ENCODE measurements around the gene SAT1.

Gene SAT1

DNA sequence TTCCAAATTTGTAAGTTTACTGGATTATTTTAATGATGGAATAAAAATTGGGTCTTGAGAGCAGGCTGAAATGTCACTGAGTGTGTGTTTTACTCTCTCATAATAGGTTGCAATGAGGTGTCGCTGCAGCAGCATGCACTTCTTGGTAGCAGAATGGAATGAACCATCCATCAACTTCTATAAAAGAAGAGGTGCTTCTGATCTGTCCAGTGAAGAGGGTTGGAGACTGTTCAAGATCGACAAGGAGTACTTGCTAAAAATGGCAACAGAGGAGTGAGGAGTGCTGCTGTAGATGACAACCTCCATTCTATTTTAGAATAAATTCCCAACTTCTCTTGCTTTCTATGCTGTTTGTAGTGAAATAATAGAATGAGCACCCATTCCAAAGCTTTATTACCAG lies 2.6 kb downstream of the SAT1 start:
- TF ChIP-seq, protein P1, sequence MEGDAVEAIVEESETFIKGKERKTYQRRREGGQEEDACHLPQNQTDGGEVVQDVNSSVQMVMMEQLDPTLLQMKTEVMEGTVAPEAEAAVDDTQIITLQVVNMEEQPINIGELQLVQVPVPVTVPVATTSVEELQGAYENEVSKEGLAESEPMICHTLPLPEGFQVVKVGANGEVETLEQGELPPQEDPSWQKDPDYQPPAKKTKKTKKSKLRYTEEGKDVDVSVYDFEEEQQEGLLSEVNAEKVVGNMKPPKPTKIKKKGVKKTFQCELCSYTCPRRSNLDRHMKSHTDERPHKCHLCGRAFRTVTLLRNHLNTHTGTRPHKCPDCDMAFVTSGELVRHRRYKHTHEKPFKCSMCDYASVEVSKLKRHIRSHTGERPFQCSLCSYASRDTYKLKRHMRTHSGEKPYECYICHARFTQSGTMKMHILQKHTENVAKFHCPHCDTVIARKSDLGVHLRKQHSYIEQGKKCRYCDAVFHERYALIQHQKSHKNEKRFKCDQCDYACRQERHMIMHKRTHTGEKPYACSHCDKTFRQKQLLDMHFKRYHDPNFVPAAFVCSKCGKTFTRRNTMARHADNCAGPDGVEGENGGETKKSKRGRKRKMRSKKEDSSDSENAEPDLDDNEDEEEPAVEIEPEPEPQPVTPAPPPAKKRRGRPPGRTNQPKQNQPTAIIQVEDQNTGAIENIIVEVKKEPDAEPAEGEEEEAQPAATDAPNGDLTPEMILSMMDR (IDR thresholded peaks at IDR 0.05; ENCODE audit: borderline replicate concordance, control extremely low read depth, extremely low read depth, insufficient read depth, missing control alignments) = no peak
- DNase-seq (ENCODE audit: low spot score) = no peak
- in situ Hi-C loops (cut with MboI; ENCODE audit: low sequenced_read_pairs, unreplicated experiment) = no loop called here

DNA sequence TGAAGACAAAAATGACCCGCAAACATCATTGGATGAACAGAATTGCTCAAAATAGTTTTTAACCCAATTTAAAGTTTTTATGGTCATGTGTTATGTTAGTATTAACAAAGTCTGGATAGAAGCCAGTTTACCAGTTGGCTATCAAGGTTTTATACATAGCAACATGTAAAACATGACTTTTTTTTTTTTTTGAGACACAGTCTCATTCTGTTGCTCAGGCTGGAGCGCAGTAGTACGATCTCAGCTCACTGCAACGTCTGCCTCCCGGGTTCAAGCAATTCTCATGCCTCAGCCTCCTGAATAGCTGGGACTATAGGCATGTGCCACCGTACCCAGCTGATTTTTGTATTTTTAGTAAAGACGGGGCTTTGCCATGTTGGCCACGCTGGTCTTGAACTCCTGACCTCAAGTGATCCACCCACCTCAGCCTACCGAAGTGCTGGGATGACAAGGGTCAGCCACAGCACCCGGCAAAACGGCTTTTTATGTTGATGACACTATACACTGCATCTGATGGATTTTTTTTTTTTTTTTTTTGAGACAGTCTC lies 3.4 kb downstream of the SAT1 start:
- TF ChIP-seq, protein P1 (IDR thresholded peaks at IDR 0.05; ENCODE audit: borderline replicate concordance, control extremely low read depth, extremely low read depth, insufficient read depth, missing control alignments) = no peak
- in situ Hi-C loops (cut with MboI; ENCODE audit: low sequenced_read_pairs, unreplicated experiment) = no loop called here
- no peak for DNase-seq (ENCODE audit: low spot score)

GRCh38 chrX:23787745-23788118 lies 4.8 kb downstream of the SAT1 start:
- TF ChIP-seq, protein P1 (IDR thresholded peaks at IDR 0.05; ENCODE audit: borderline replicate concordance, control extremely low read depth, extremely low read depth, insufficient read depth, missing control alignments) = no peak
- in situ Hi-C loops (cut with MboI; ENCODE audit: low sequenced_read_pairs, unreplicated experiment) = no loop called here
- no peak for DNase-seq (ENCODE audit: low spot score)

- no peak for DNase-seq (ENCODE audit: low spot score)
Observed at GRCh38 chrX:23788521-23788920, 5.5 kb downstream of the SAT1 start.

DNA sequence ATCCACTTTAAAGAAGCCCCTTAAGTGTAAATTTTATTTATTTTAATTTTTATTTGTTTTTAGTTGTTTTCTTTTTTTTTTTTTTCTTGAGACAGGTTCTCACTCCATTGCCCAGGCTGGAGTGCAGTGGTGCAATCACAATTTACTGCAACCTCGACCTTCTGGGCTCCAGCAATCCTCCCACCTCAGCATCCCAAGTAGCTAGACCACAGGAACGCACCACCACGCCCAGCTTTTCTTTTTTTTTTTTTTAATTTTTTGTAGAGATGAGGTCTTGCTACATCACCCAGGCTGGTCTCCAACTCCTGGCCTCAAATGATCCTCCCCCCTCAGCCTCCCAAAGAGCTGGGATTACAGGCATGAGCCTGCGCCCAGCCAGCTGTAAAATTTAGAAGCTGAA lies 6.0 kb downstream of the SAT1 start:
- DNase-seq (ENCODE audit: low spot score) = no peak
- in situ Hi-C loops (cut with MboI; ENCODE audit: low sequenced_read_pairs, unreplicated experiment) = no loop called here
- TF ChIP-seq, protein P1 (IDR thresholded peaks at IDR 0.05; ENCODE audit: borderline replicate concordance, control extremely low read depth, extremely low read depth, insufficient read depth, missing control alignments) = no peak

More at GRCh38 chrX:23788521-23788920, 5.5 kb downstream of the SAT1 start:
- TF ChIP-seq, protein P1 (IDR thresholded peaks at IDR 0.05; ENCODE audit: borderline replicate concordance, control extremely low read depth, extremely low read depth, insufficient read depth, missing control alignments) = no peak
- in situ Hi-C loops (cut with MboI; ENCODE audit: low sequenced_read_pairs, unreplicated experiment) = no loop called here

GRCh38 chrX:23789386-23790154 lies 6.6 kb downstream of the SAT1 start:
- DNase-seq (ENCODE audit: low spot score) = no peak
- in situ Hi-C loops (cut with MboI; ENCODE audit: low sequenced_read_pairs, unreplicated experiment) = no loop called here
- TF ChIP-seq, protein P1 (IDR thresholded peaks at IDR 0.05; ENCODE audit: borderline replicate concordance, control extremely low read depth, extremely low read depth, insufficient read depth, missing control alignments) = no peak
